Mucosa of rectum (tissue), 2 donors: ENCODE measurements around the gene DENND2D.

Experiments used
- H3K27ac ChIP-seq, 2 donors: one replicate each; pipeline ENCODE4 v1.7.0; 2013; ENCODE audit warnings: inconsistent platforms in 2 of 2, low read depth in 2 of 2, low read length in 2 of 2
- H3K27me3 ChIP-seq, 2 donors: one replicate each; pipeline ENCODE4 v1.7.0; 2013; ENCODE audit warnings: low read length in 2 of 2; ENCODE audit not compliant: control insufficient read depth in 2 of 2, insufficient read depth in 2 of 2
- H3K36me3 ChIP-seq, 2 donors: one replicate each; pipeline ENCODE4 v1.7.0; 2013; ENCODE audit warnings: low read length in 2 of 2; ENCODE audit not compliant: control insufficient read depth in 2 of 2, insufficient read depth in 2 of 2
- H3K4me1 ChIP-seq, 2 donors: one replicate each; pipeline ENCODE4 v1.7.0; 2013; ENCODE audit warnings: low read length in 2 of 2, mild to moderate bottlenecking in 1 of 2; ENCODE audit not compliant: control insufficient read depth in 2 of 2, insufficient read depth in 2 of 2
- H3K4me3 ChIP-seq, 2 donors: one replicate each; pipeline ENCODE4 v1.7.0; 2013; ENCODE audit warnings: low read length in 2 of 2
- H3K9ac ChIP-seq, 2 donors: one replicate each; pipeline ENCODE4 v1.7.0; 2013; ENCODE audit warnings: low read length in 2 of 2, low read depth in 1 of 2, mild to moderate bottlenecking in 1 of 2
- H3K9me3 ChIP-seq, 2 donors: one replicate each; pipeline ENCODE4 v1.7.0; 2013; ENCODE audit warnings: low read length in 2 of 2; ENCODE audit not compliant: control insufficient read depth in 2 of 2
- donor health status: healthy.
- donor health status: Normal muscosa, but diverticular disease.

DENND2D gene

GRCh38 chr1:111203681-111204200, 3.3 kb upstream of the DENND2D start:
- Histone ChIP-seq H3K4me1 (peaks cover 46 to 51% of the 10 kb centered on the region in 2 donors), H3K9ac (peak overlapping the region; percentile 80 to 83)

GRCh38 chr1:111202707-111203623, 2.5 kb upstream of the DENND2D start:
- Histone ChIP-seq H3K36me3 (peaks cover 12 to 16% of the 10 kb centered on the region in 2 donors), H3K9me3 (no peaks in the 10 kb centered on the region), H3K27me3 (no peaks in the 10 kb centered on the region), H3K4me1 (peaks cover 46 to 51% of the 10 kb centered on the region in 2 donors), H3K9ac (peak overlapping the region; percentile 80 to 83), H3K27ac (peak overlapping the region; percentile 94 to 97), H3K4me3 (peak overlapping the region; percentile 72 to 82)

More at GRCh38 chr1:111203681-111204200, 3.3 kb upstream of the DENND2D start:
- Histone ChIP-seq H3K9me3 (no peaks in the 10 kb centered on the region), H3K4me3 (peak overlapping the region; percentile 72 to 82), H3K27ac (peak overlapping the region; percentile 94 to 97), H3K36me3 (peaks cover 4 to 8% of the 10 kb centered on the region in 2 donors), H3K27me3 (no peaks in the 10 kb centered on the region)

- peak overlapping the region; percentile 72 to 82 for H3K4me3 ChIP-seq
- peak overlapping the region in 1 of 2 donors; percentile 80 for H3K9ac ChIP-seq
- peaks cover 18 to 22% of the 10 kb centered on the region in 2 donors for H3K36me3 ChIP-seq
- peak overlapping the region; percentile 94 to 97 for H3K27ac ChIP-seq
- H3K9me3 ChIP-seq: no peaks in the 10 kb centered on the region
- H3K4me1 ChIP-seq: peaks cover 46 to 51% of the 10 kb centered on the region in 2 donors
- H3K27me3 ChIP-seq: no peaks in the 10 kb centered on the region
Observed at GRCh38 chr1:111202366-111202706, 1.9 kb upstream of the DENND2D start.

- H3K4me1 ChIP-seq: peaks cover 46 to 51% of the 10 kb centered on the region in 2 donors
- peak overlapping the region in 1 of 2 donors; percentile 65 for H3K4me3 ChIP-seq
- H3K27ac ChIP-seq: peak overlapping the region; percentile 71 to 97
- H3K9ac ChIP-seq: peak overlapping the region in 1 of 2 donors; percentile 9
- H3K36me3 ChIP-seq: peaks cover 27 to 30% of the 10 kb centered on the region in 2 donors
- H3K9me3 ChIP-seq: no peaks in the 10 kb centered on the region
- no peaks in the 10 kb centered on the region for H3K27me3 ChIP-seq
Observed at GRCh38 chr1:111201275-111202090, 1.0 kb upstream of the DENND2D start.

- Histone ChIP-seq H3K4me1 (peaks cover 46 to 51% of the 10 kb centered on the region in 2 donors), H3K36me3 (peaks cover 32 to 37% of the 10 kb centered on the region in 2 donors), H3K27me3 (no peaks in the 10 kb centered on the region), H3K9ac (peak overlapping the region; percentile 52 to 54), H3K4me3 (peak overlapping the region; percentile 40 to 65), H3K27ac (peak overlapping the region; percentile 71 to 97), H3K9me3 (no peaks in the 10 kb centered on the region)
Observed at GRCh38 chr1:111200802-111201161, 336 bp upstream of the DENND2D start.

- H3K9me3 ChIP-seq: no peaks in the 10 kb centered on the region
- H3K27ac ChIP-seq: peak overlapping the region; percentile 71 to 97
- peaks cover 36 to 51% of the 10 kb centered on the region in 2 donors for H3K36me3 ChIP-seq
- peaks cover 44 to 49% of the 10 kb centered on the region in 2 donors for H3K4me1 ChIP-seq
- peak overlapping the region in 1 of 2 donors; percentile 74 for H3K9ac ChIP-seq
- peak overlapping the region in 1 of 2 donors; percentile 65 for H3K4me3 ChIP-seq
- H3K27me3 ChIP-seq: no peaks in the 10 kb centered on the region
Observed at GRCh38 chr1:111199329-111199728, 1.1 kb downstream of the DENND2D start.

GRCh38 chr1:111198836-111199235, 1.6 kb downstream of the DENND2D start:
- peaks cover 49 to 53% of the 10 kb centered on the region in 2 donors for H3K4me1 ChIP-seq
- H3K4me3 ChIP-seq: peak overlapping the region in 1 of 2 donors; percentile 65
- H3K9ac ChIP-seq: peak overlapping the region; percentile 4 to 74
- H3K27ac ChIP-seq: peak overlapping the region; percentile 71 to 97
- H3K36me3 ChIP-seq: peaks cover 38 to 56% of the 10 kb centered on the region in 2 donors
- no peaks in the 10 kb centered on the region for H3K27me3 ChIP-seq
- H3K9me3 ChIP-seq: no peaks in the 10 kb centered on the region

- Histone ChIP-seq H3K4me3 (peak overlapping the region in 1 of 2 donors; percentile 65), H3K27ac (peak overlapping the region in 1 of 2 donors; percentile 38), H3K9me3 (no peaks in the 10 kb centered on the region), H3K27me3 (no peaks in the 10 kb centered on the region), H3K4me1 (peaks cover 50 to 56% of the 10 kb centered on the region in 2 donors), H3K9ac (no peak overlapping the region), H3K36me3 (peaks cover 38 to 59% of the 10 kb centered on the region in 2 donors)
Observed at GRCh38 chr1:111197598-111198284, 2.7 kb downstream of the DENND2D start.

GRCh38 chr1:111196213-111196612, 4.2 kb downstream of the DENND2D start:
- no peak overlapping the region for H3K27ac ChIP-seq
- H3K9ac ChIP-seq: no peak overlapping the region
- peaks cover 44 to 52% of the 10 kb centered on the region in 2 donors for H3K4me1 ChIP-seq

More at GRCh38 chr1:111196213-111196612, 4.2 kb downstream of the DENND2D start:
- Histone ChIP-seq H3K36me3 (peaks cover 48 to 70% of the 10 kb centered on the region in 2 donors), H3K27me3 (no peaks in the 10 kb centered on the region), H3K9me3 (no peaks in the 10 kb centered on the region), H3K4me3 (peak overlapping the region in 1 of 2 donors; percentile 65)
